Bronchial epithelial cell (primary cell): ENCODE data around the gene KCTD3. TPM values are rescaled to one million over a fixed set of nuclear protein-coding genes. Genes with fewer than 3 reads are reported as not detected.

Experiments
- DNase-seq: peaks from one replicate; pipeline ENCODE4 v3.0.0-alpha.2; 2010; ENCODE audit warnings: low read depth
- FAIRE-seq: peaks from 2 replicates; lab custom pipeline; 2011; peaks lifted over from hg19 to GRCh38; lab: Jason Lieb, UNC
- H3K27me3 ChIP-seq: 2 replicates; pipeline ENCODE4 v1.5.1; 2011; ENCODE audit warnings: low read length; ENCODE audit not compliant: control insufficient read depth, insufficient read depth
- H3K36me3 ChIP-seq: 2 replicates; pipeline ENCODE4 v1.5.1; 2011; ENCODE audit warnings: low read length; ENCODE audit not compliant: control insufficient read depth, insufficient read depth
- H3K4me3 ChIP-seq: 2 replicates; pipeline ENCODE4 v1.5.1; 2011; ENCODE audit warnings: mild to moderate bottlenecking, low read depth, low read length, control low read depth
- CTCF ChIP-seq: IDR thresholded peaks from 2 replicates; pipeline ENCODE4 v1.5.1; 2011; ENCODE audit warnings: mild to moderate bottlenecking, moderate library complexity, low read length, control low read depth, inconsistent platforms; ENCODE audit not compliant: insufficient read depth, severe bottlenecking
- total RNA-seq: library from RNA; depleted of rRNA; stranded (reverse); fragments of >200 nt; gene quantifications from 2 replicates; pipeline ENCODE4 v1.2.1, GENCODE V29; 2014

KCTD3 gene
- total RNA-seq, 1 donor from 2014 or later: 32.9 TPM

GRCh38 chr1:215523906-215524305 lies 43.2 kb upstream of the KCTD3 start:
- H3K27me3 ChIP-seq: no peaks in the 10 kb centered on the region
- no peaks in the 10 kb centered on the region for H3K36me3 ChIP-seq
- TF ChIP-seq CTCF: no peak
- no peak for FAIRE-seq
- no peak overlapping the region for H3K4me3 ChIP-seq
- DNase-seq: no peak

- DNase-seq (peak; percentile 64), FAIRE-seq (no peak)
- Histone ChIP-seq H3K27me3 (no peaks in the 10 kb centered on the region), H3K36me3 (no peaks in the 10 kb centered on the region), H3K4me3 (no peak overlapping the region)
- peak; percentile 27 for TF ChIP-seq CTCF
These were observed 40.8 kb upstream of the KCTD3 start for GRCh38 chr1:215526147-215526845.

- no peak for TF ChIP-seq CTCF
- H3K27me3 ChIP-seq: no peaks in the 10 kb centered on the region
- no peak for FAIRE-seq
- no peaks in the 10 kb centered on the region for H3K36me3 ChIP-seq
- DNase-seq: no peak
- H3K4me3 ChIP-seq: no peak overlapping the region
These were observed 40.3 kb upstream of the KCTD3 start for GRCh38 chr1:215526846-215527151.

GRCh38 chr1:215529111-215529510 lies 38.0 kb upstream of the KCTD3 start:
- Histone ChIP-seq H3K4me3 (no peak overlapping the region), H3K27me3 (no peaks in the 10 kb centered on the region), H3K36me3 (no peaks in the 10 kb centered on the region)
- FAIRE-seq (no peak), DNase-seq (no peak)
- TF ChIP-seq CTCF: no peak

- H3K4me3 ChIP-seq: no peak overlapping the region
- no peaks in the 10 kb centered on the region for H3K27me3 ChIP-seq
- DNase-seq: no peak
- no peaks in the 10 kb centered on the region for H3K36me3 ChIP-seq
- no peak for FAIRE-seq
- TF ChIP-seq CTCF: no peak
These were observed 37.5 kb upstream of the KCTD3 start for GRCh38 chr1:215529571-215529970.

- DNase-seq (peak; percentile 72), FAIRE-seq (no peak)
- no peak overlapping the region for H3K4me3 ChIP-seq
- no peaks in the 10 kb centered on the region for H3K27me3 ChIP-seq
- no peaks in the 10 kb centered on the region for H3K36me3 ChIP-seq
- TF ChIP-seq CTCF: no peak
These were observed 36.6 kb upstream of the KCTD3 start for GRCh38 chr1:215530401-215530984.
